ENCODE measurements around the gene ECEL1. TPM values are rescaled to one million over a fixed set of nuclear protein-coding genes. Genes with fewer than 3 reads are reported as not detected.
"Not testable (repeated sequence)": the region's sequence is repeated elsewhere in the genome, so short reads cannot be mapped to it uniquely, and the experiment has no call there.

The ECEL1 gene
- total RNA-seq, 4 donors from 2014 or later = 0.68 to 0.83 TPM; not detected in 2

GRCh38 chr2:232533944-232534710 is 46.5 kb upstream of the ECEL1 start:
- no peak for TF ChIP-seq EP300 (IDR thresholded peaks at IDR 0.05)
- TF ChIP-seq POLR2AphosphoS5 (IDR thresholded peaks at IDR 0.05) = no peak
- TF ChIP-seq POLR2A (IDR thresholded peaks at IDR 0.05) = no peak
- no peak for TF ChIP-seq CTCF (IDR thresholded peaks at IDR 0.05)
- 77% methylated on average over 3 of the region's 13 CpGs for WGBS

GRCh38 chr2:232532821-232533220 is 45.2 kb upstream of the ECEL1 start:
- H3K36me3 ChIP-seq; DNase-seq (ENCODE audit: low spot score in 2 of 2); H3K4me1 ChIP-seq; H3K4me3 ChIP-seq; H3K27ac ChIP-seq; H3K9me3 ChIP-seq: not testable (repeated sequence)
- 75% methylated on average over 6 of the region's 7 CpGs for WGBS
- peaks cover 33% of the 10 kb centered on the region for H3K27me3 ChIP-seq

More at GRCh38 chr2:232533944-232534710, 46.5 kb upstream of the ECEL1 start:
- no peaks in the 10 kb centered on the region for H3K9me3 ChIP-seq
- no peak for DNase-seq (ENCODE audit: low spot score in 2 of 2)
- no peak overlapping the region for H3K4me3 ChIP-seq
- H3K36me3 ChIP-seq = no peaks in the 10 kb centered on the region
- no peak overlapping the region for H3K27ac ChIP-seq
- peaks cover 4% of the 10 kb centered on the region for H3K4me1 ChIP-seq
- peaks cover 43% of the 10 kb centered on the region for H3K27me3 ChIP-seq

- H3K4me1 ChIP-seq = peaks cover 3% of the 10 kb centered on the region
- no peak overlapping the region for H3K4me3 ChIP-seq
- H3K27ac ChIP-seq = no peak overlapping the region
- TF ChIP-seq POLR2A (IDR thresholded peaks at IDR 0.05) (no peak), POLR2AphosphoS5 (IDR thresholded peaks at IDR 0.05) (no peak), CTCF (IDR thresholded peaks at IDR 0.05) (no peak), EP300 (IDR thresholded peaks at IDR 0.05) (no peak)
- WGBS = 56% methylated on average over 9 of the region's 9 CpGs
- H3K36me3 ChIP-seq = no peaks in the 10 kb centered on the region
- peaks cover 29% of the 10 kb centered on the region for H3K27me3 ChIP-seq
- H3K9me3 ChIP-seq = no peaks in the 10 kb centered on the region
- no peak for DNase-seq (ENCODE audit: low spot score in 2 of 2)
These were observed 44.8 kb upstream of the ECEL1 start for GRCh38 chr2:232532419-232532818.

GRCh38 chr2:232530626-232531260 is 43.1 kb upstream of the ECEL1 start:
- Histone ChIP-seq H3K4me3 (no peak overlapping the region), H3K36me3 (no peaks in the 10 kb centered on the region), H3K4me1 (peaks cover 2% of the 10 kb centered on the region), H3K27ac (no peak overlapping the region), H3K27me3 (peaks cover 33% of the 10 kb centered on the region), H3K9me3 (no peaks in the 10 kb centered on the region)
- TF ChIP-seq EP300 (IDR thresholded peaks at IDR 0.05) = no peak
- no peak for TF ChIP-seq CTCF (IDR thresholded peaks at IDR 0.05)
- no peak for TF ChIP-seq POLR2AphosphoS5 (IDR thresholded peaks at IDR 0.05)
- no peak for TF ChIP-seq POLR2A (IDR thresholded peaks at IDR 0.05)
- WGBS = 74% methylated on average over 7 of the region's 9 CpGs
- DNase-seq (ENCODE audit: low spot score in 2 of 2) = no peak

GRCh38 chr2:232529806-232530547 is 42.3 kb upstream of the ECEL1 start:
- H3K4me1 ChIP-seq = peaks cover 7% of the 10 kb centered on the region
- H3K4me3 ChIP-seq = no peak overlapping the region
- TF ChIP-seq CTCF (IDR thresholded peaks at IDR 0.05) = no peak
- TF ChIP-seq POLR2A (IDR thresholded peaks at IDR 0.05) = no peak
- no peak for TF ChIP-seq EP300 (IDR thresholded peaks at IDR 0.05)
- no peak for TF ChIP-seq POLR2AphosphoS5 (IDR thresholded peaks at IDR 0.05)
- no peak overlapping the region for H3K27ac ChIP-seq
- DNase-seq (ENCODE audit: low spot score in 2 of 2) = no peak
- H3K27me3 ChIP-seq = peaks cover 33% of the 10 kb centered on the region
- no peaks in the 10 kb centered on the region for H3K9me3 ChIP-seq
- 91% methylated on average over 17 of the region's 17 CpGs for WGBS
- no peaks in the 10 kb centered on the region for H3K36me3 ChIP-seq
